Left colon (tissue), 2 donors: Measurements from ENCODE around the gene GYS1. TPM values are rescaled to one million over a fixed set of nuclear protein-coding genes. Genes with fewer than 3 reads are reported as not detected.
"Not testable (repeated sequence)": the region's sequence is repeated elsewhere in the genome, so short reads cannot be mapped to it uniquely, and the experiment has no call there.

Experiments
- ATAC-seq: fragments of 200-7000 bp; cut with Tn5 transposase; one replicate; pipeline ENCODE4 v1.9.1; 2020; ENCODE audit warnings: mild to moderate bottlenecking, moderate library complexity
- DNase-seq, 2 donors: peaks; one replicate each; pipeline ENCODE4 v3.0.0-alpha.2; 2020
- intact Hi-C, 2 donors: fragments of 100-400 bp; cut with DNase I in 1 of 2; cut with micrococcal nuclease in 1 of 2; formaldehyde crosslinking; loops; one replicate each; pipeline versions ENCODE4 v1.11.2 to v1.14.0; 2022; cut with DNase I, micrococcal nuclease
- long read RNA-seq: library from polyadenylated mRNA; unstranded; transcript quantifications from one replicate; pipeline ENCODE4 v2.0.0, GENCODE V29; 2021
- total RNA-seq, 2 donors: library from RNA; stranded (reverse); fragmentation: NEBNext Ultra II Directional; extraction: Animal tissue kit (Norgen Biotek cat#: 25700); gene quantifications; one replicate each; pipeline ENCODE4 v1.2.1, GENCODE V29; 2021
- donor health status: DM: no; HTN: no; CAD: no.
- donor health status: DM: yes; HTN: yes; CAD: no.

GYS1 gene
- 10 to 100 TPM; 41.4 to 48.6 TPM for total RNA-seq
- long read RNA-seq, partial matches to known transcripts = 8 of 14 reads
- long read RNA-seq, other reads (novel, unspliced or antisense) = 2 of 14 reads

GRCh38 chr19:48993175-48994034, at the start of gene GYS1, which contains the start of gene RUVBL2:
Gene GYS1 (minus strand): TSS chr19:48993309. CDS start chr19:48993112, 197 bp downstream.
Gene RUVBL2 (plus strand): TSS chr19:48993887. CDS start chr19:48993912, 25 bp downstream.
- intact Hi-C loops = no loop called here
- peak; percentile 89 for ATAC-seq
- DNase-seq = peak; percentile 99 to 100

- ATAC-seq, DNase-seq, intact Hi-C loops: not testable (repeated sequence)
Observed at GRCh38 chr19:49042666-49043065, 49.6 kb upstream of the GYS1 start.

GRCh38 chr19:49042177-49042576, 49.1 kb upstream of the GYS1 start:
- DNase-seq (no peak), ATAC-seq (no peak)
- intact Hi-C loops = no loop called here

GRCh38 chr19:49039736-49040135, 46.6 kb upstream of the GYS1 start:
- intact Hi-C loops, DNase-seq, ATAC-seq: not testable (repeated sequence)

- ATAC-seq, intact Hi-C loops, DNase-seq: not testable (repeated sequence)
Observed at GRCh38 chr19:49038557-49039276, 45.6 kb upstream of the GYS1 start.

- DNase-seq, intact Hi-C loops, ATAC-seq: not testable (repeated sequence)
Observed at GRCh38 chr19:49038111-49038510, 45.0 kb upstream of the GYS1 start.

- intact Hi-C loops, ATAC-seq, DNase-seq: not testable (repeated sequence)
Observed at GRCh38 chr19:49036815-49037214, 43.7 kb upstream of the GYS1 start, which contains the start of gene CGB1. Gene CGB1 (minus strand): TSS chr19:49036895. CDS start chr19:49036711, 184 bp downstream.

GRCh38 chr19:49031642-49032301, 38.7 kb upstream of the GYS1 start, which contains the start of gene CGB2:
Gene CGB2 (plus strand): TSS chr19:49031890. CDS start chr19:49032096, 206 bp downstream.
- ATAC-seq, DNase-seq, intact Hi-C loops: not testable (repeated sequence)

GRCh38 chr19:49030323-49030722, 37.2 kb upstream of the GYS1 start:
- DNase-seq, intact Hi-C loops, ATAC-seq: not testable (repeated sequence)

GRCh38 chr19:49029749-49030148, 36.6 kb upstream of the GYS1 start:
- ATAC-seq, DNase-seq, intact Hi-C loops: not testable (repeated sequence)

- DNase-seq, intact Hi-C loops, ATAC-seq: not testable (repeated sequence)
Observed at GRCh38 chr19:49028686-49029085, 35.6 kb upstream of the GYS1 start.

GRCh38 chr19:49025599-49025998, 32.5 kb upstream of the GYS1 start:
- ATAC-seq, intact Hi-C loops, DNase-seq: not testable (repeated sequence)

- ATAC-seq, intact Hi-C loops, DNase-seq: not testable (repeated sequence)
Observed at GRCh38 chr19:49025088-49025487, 32.0 kb upstream of the GYS1 start.

GRCh38 chr19:49024233-49024632, 31.1 kb upstream of the GYS1 start, which contains the start of gene CGB3:
Gene CGB3 (minus strand): TSS chr19:49024333. CDS start chr19:49023971, 362 bp downstream.
- intact Hi-C loops, DNase-seq, ATAC-seq: not testable (repeated sequence)

GRCh38 chr19:49022116-49022515, 29.0 kb upstream of the GYS1 start:
- intact Hi-C loops = no loop called here
- ATAC-seq = no peak
- DNase-seq = no peak

- DNase-seq = no peak
- intact Hi-C loops = no loop called here
- ATAC-seq = no peak
Observed at GRCh38 chr19:49020931-49021895, 28.1 kb upstream of the GYS1 start.

GRCh38 chr19:49020342-49020741, 27.2 kb upstream of the GYS1 start:
- DNase-seq (no peak), ATAC-seq (no peak)
- intact Hi-C loops = no loop called here
